Left forelimb (tissue), 1 donor: ENCODE results near the gene CEACAM3.

Experiments used
- DNase-seq: peaks from one replicate; pipeline ENCODE4 v3.0.0-alpha.2; 2018; ENCODE audit warnings: low spot score

CEACAM3 gene

GRCh38 chr19:41792513-41793413 lies 3.6 kb upstream of the CEACAM3 start:
- DNase-seq, result no peak

- DNase-seq, result no peak
Measured at GRCh38 chr19:41793414-41793727, 3.0 kb upstream of the CEACAM3 start.

GRCh38 chr19:41795031-41795461 lies 1.3 kb upstream of the CEACAM3 start:
- no peak for DNase-seq

- no peak for DNase-seq
Measured at GRCh38 chr19:41796901-41797300, 514 bp downstream of the CEACAM3 start.

- no peak for DNase-seq
Measured at GRCh38 chr19:41799444-41800000, 3.1 kb downstream of the CEACAM3 start.

- DNase-seq, result no peak
Measured at GRCh38 chr19:41801031-41801430, 4.6 kb downstream of the CEACAM3 start.

- no peak for DNase-seq
Measured at GRCh38 chr19:41801792-41802211, 5.4 kb downstream of the CEACAM3 start.

- no peak for DNase-seq
Measured at GRCh38 chr19:41802770-41803169, 6.4 kb downstream of the CEACAM3 start.

- DNase-seq, result no peak
Measured at GRCh38 chr19:41804336-41804735, 7.9 kb downstream of the CEACAM3 start.

GRCh38 chr19:41807176-41807575 lies 10.8 kb downstream of the CEACAM3 start:
- DNase-seq, result no peak

GRCh38 chr19:41808663-41809566 lies 12.5 kb downstream of the CEACAM3 start:
- DNase-seq, result no peak

- no peak for DNase-seq
Measured at GRCh38 chr19:41810301-41810700, 13.9 kb downstream of the CEACAM3 start.

- DNase-seq, result no peak
Measured at GRCh38 chr19:41811036-41811435, 14.6 kb downstream of the CEACAM3 start.

GRCh38 chr19:41811981-41812380 lies 15.6 kb downstream of the CEACAM3 start:
- DNase-seq, result no peak

GRCh38 chr19:41813911-41814310 lies 17.5 kb downstream of the CEACAM3 start:
- no peak for DNase-seq

- no peak for DNase-seq
Measured at GRCh38 chr19:41815301-41815700, 18.9 kb downstream of the CEACAM3 start.

- no peak for DNase-seq
Measured at GRCh38 chr19:41816761-41817160, 20.4 kb downstream of the CEACAM3 start.

- DNase-seq, result no peak
Measured at GRCh38 chr19:41821003-41821735, 24.8 kb downstream of the CEACAM3 start.

- DNase-seq, result no peak
Measured at GRCh38 chr19:41837981-41838708, 41.8 kb downstream of the CEACAM3 start.

- DNase-seq, result no peak
Measured at GRCh38 chr19:41839211-41839610, 42.8 kb downstream of the CEACAM3 start.

GRCh38 chr19:41843371-41843770 lies 47.0 kb downstream of the CEACAM3 start:
- DNase-seq, result no peak
